HG03135 (cell line): ENCODE data around the gene MED27.
A peak's percentile ranks its signal among the peaks of the same experiment; 100 is the strongest.

Experiments
- ATAC-seq: cut with Tn5 transposase; IDR thresholded peaks from one replicate; pipeline ENCODE4 v1.9.1; 2021; ENCODE audit warnings: mild to moderate bottlenecking, moderate library complexity; ENCODE audit not compliant: unreplicated experiment

The MED27 gene, protein sequence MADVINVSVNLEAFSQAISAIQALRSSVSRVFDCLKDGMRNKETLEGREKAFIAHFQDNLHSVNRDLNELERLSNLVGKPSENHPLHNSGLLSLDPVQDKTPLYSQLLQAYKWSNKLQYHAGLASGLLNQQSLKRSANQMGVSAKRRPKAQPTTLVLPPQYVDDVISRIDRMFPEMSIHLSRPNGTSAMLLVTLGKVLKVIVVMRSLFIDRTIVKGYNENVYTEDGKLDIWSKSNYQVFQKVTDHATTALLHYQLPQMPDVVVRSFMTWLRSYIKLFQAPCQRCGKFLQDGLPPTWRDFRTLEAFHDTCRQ

GRCh38 chr9:132079391-132080091 is at the start of gene MED27:
Gene MED27, minus strand, starts transcription at chr9:132079867. Its CDS starts 23 bp downstream, at chr9:132079844.
- peak; percentile 84 for ATAC-seq

DNA sequence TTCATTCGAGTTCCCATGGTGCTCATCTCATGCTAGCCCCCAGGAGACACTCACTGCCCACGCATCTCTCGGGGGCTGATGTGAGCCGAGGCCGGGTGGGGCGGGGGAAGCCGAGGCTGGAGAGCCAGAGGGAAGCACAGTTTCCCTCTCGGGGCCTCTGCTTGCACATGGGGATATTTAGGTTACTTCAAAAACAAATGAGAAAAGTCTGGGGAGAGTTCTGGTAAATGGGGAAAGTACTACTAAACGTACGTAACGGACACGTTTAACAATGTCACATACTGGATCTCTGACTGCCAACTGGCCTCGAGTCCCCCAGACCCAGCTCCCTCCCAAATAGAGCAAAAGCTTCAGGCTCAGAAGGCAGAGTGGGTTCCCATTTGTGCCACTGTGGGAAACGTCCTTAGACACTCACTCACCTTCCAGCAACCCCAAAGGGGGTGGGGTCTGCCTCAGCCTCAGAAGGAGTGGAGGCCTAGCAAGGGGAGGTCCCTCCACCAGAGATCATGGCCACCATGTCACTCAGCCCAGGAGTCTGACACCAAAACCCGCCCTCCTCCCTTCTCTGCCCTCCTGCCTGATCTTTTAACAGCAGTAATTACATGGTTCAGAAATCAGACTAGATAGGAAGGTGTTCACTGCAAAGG is 48.3 kb upstream of the MED27 start:
- ATAC-seq, result no peak

- no peak for ATAC-seq
Observed at GRCh38 chr9:132126680-132127236, 47.1 kb upstream of the MED27 start.

DNA sequence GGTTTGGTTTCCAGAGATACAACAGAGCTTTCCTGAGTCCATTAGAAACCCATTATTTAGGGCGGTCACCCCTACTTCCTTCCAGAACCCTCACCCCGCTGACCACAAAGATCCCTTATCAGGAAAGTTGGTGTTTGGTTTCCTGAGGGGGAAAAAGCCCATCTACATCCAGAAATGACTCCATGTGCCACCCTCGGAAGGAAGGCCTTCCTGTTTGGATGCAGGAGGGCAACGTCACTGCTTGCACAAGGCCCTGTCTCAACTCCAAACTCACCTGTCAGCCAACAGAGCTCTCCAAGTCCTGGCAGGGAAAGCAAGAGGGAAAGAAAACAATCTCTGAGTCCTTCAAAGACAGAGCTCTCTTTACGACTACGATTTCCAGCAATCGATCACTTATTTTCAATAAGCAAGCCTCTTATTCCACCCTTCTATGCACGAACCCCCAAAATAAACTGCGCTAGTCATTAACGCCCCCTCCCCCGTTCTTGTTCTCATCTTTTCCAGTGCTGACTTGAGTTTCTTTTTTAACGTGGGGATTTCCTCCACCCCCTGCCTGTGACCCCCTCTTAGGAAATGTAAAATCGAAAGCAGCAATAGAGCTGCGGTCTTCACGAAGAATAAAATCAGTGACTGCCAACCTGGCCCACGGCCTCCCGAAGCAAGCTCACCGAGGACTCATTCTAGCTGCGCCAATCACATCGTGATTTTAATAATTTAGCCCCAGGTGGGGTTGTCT is 46.4 kb upstream of the MED27 start:
- no peak for ATAC-seq

DNA sequence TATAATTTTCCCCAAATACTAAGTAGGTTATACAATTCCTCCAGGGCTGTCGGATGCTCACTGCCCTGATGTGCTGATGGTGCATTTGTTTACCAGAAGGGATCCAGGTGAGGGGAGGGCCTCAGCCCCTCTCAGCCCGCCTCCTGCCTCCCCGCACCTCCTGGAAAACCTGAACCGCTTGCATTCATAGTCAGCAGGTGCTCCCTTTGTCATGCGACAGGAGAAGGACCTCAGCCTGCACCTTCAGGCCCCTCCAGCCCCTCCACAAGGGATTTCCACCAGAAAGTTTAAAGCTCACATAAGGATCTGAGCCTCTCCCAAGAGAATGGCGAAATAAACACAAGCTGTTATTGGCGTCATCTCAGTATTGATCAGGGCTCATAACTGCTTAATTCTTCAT is 45.7 kb upstream of the MED27 start:
- ATAC-seq, result no peak

DNA sequence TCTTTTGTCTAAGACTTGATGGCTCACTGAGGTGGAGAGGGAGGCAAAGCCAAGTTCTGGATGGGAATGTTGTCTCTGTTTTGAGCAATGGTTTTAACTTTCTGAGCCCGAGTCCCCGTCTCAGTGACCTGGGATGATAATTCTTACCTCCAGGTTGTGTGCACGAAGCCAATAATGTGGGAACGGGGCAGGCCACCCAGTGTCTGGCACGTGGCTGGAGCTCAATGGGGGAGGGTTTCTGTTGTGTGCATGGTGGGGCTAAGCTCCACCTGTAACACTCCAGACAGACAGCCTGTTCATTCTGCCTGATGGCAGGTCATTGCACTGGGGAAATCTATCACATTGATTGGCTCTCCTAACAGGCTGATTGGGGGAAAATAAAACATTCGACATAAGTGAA is 45.1 kb upstream of the MED27 start:
- no peak for ATAC-seq

DNA sequence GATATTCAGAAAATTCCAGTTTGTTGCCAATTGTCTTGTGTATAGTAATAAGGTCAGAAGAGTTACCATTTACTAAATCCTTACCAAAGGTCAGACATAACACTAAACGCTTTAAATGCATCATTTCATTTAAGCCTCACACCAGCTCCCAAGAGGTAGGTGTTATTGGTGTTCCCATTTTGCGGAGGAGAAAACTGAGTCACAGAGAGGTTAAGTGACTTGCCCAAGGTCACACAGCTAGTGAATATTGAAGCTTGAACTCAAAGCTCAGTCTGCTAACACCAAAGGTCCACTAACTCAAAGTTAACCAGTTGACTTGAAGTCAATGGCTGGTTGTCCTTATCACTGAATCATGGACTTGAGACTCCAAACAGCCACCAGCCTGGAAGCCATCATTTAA is 41.4 kb upstream of the MED27 start:
- ATAC-seq, result no peak

- no peak for ATAC-seq
Observed at GRCh38 chr9:132117694-132118093, 38.0 kb upstream of the MED27 start.

DNA sequence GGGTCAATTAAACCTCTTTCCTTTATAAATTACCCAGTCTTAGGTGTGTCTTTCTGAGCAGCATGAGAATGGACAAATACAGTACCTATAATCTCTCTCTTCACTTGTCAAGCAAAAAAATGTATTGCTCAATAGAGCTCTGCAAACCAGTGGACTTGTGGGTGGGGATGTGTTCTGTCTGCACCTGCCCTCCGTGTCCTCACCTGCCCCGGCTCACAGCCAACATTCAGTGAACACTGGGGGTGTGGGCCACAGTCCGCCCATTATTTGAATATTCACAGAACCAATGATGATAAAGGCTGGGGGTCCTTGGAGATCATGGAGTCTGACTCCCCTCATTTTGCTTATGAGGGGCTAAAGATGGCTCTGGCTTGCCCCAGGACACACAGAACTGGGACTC is 36.9 kb upstream of the MED27 start:
- ATAC-seq, result no peak

- no peak for ATAC-seq
Observed at GRCh38 chr9:132114102-132114707, 34.5 kb upstream of the MED27 start.

- no peak for ATAC-seq
Observed at GRCh38 chr9:132109291-132109690, 29.6 kb upstream of the MED27 start.

- ATAC-seq, result no peak
Observed at GRCh38 chr9:132108728-132109127, 29.1 kb upstream of the MED27 start.

- ATAC-seq, result no peak
Observed at GRCh38 chr9:132099741-132100407, 20.2 kb upstream of the MED27 start.

DNA sequence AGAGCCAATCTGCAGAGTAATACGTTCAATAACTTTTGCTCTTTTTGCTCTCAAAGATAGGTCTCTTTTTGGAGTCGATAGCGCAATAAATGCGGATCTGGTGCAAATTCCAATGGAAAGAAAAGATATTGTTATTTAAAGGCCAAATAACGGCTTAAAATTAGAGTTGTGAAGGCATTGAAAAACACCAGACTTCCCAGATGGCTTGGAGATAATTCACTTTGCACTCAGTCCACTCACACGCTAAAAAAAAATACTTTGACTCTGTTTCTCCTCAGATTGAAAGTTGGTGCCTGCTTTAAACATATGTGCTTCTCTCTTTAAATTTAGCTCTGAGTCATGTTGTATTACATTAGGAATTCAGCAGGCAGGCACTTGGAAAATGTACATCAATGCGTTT is 19.5 kb upstream of the MED27 start:
- no peak for ATAC-seq

- no peak for ATAC-seq
Observed at GRCh38 chr9:132094314-132094791, 14.7 kb upstream of the MED27 start.

DNA sequence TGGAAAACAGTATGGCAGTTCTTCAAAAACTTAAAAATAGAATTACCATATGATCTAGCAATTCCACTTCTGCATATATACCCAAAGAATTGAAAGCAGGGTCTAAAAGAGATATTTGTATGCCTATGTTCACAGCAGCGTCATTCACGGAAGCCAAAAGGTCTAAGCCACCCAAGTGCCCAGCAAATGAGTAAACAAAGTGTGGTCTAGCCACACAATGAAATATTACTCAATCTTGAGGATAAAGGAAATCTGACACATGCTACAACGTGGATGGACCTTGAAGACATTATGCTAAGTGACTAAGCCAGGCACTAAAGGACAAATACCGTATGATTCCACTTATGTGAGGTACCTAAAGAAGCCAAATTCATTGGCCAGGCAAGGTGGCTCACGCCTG is 11.1 kb upstream of the MED27 start:
- no peak for ATAC-seq

GRCh38 chr9:132087438-132088030 is 7.9 kb upstream of the MED27 start:
- no peak for ATAC-seq

DNA sequence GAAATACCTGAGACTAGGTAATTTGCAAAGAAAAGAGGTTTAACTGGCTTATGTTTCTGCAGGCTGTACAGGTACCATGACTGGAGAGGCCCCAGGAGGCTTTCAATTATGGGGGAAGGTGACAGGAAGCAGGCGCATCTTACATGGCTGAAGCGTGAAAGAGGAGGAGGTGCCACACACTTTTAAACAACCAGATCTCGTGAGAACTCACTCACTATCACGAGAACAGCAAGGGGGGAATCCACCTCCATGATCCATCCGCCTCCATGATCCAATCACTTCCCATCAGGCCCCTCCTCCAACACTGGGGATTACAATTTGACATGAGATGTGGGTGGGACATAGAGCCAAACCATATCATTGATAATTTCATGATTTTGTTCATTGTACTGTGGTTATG is 2.5 kb upstream of the MED27 start:
- ATAC-seq, result no peak

- peak; percentile 15 for ATAC-seq
Observed at GRCh38 chr9:132078699-132079356, 839 bp downstream of the MED27 start.
